HepG2 (cell line): Measurements from ENCODE around the gene ADIPOR2. TPM values are rescaled to one million over a fixed set of nuclear protein-coding genes. Genes with fewer than 3 reads are reported as not detected.
A peak's percentile ranks its signal among the peaks of the same experiment; 100 is the strongest.

Source experiments
- ADNP ChIP-seq: sonication (generic); formaldehyde crosslinking; IDR thresholded peaks from 2 replicates; pipeline ENCODE4 v1.4.0; 2020; ENCODE audit warnings: missing genetic modification reagents
- CCDC6 ChIP-seq: sonication (generic); formaldehyde crosslinking; IDR thresholded peaks from 2 replicates; pipeline ENCODE4 v1.8.1; 2022; ENCODE audit warnings: mild to moderate bottlenecking, missing genetic modification reagents, moderate library complexity
- EHMT2 ChIP-seq: fragments of 200-600 bp; sonication (generic); IDR thresholded peaks from 2 replicates; pipeline ENCODE4 v1.7.0; 2017; ENCODE audit warnings: antibody characterized with exemption, low read depth, low read length, borderline replicate concordance
- NFRKB ChIP-seq: fragments of 450-650 bp; IDR thresholded peaks from 2 replicates; pipeline ENCODE4 v1.6.1; 2017
- RFXAP ChIP-seq: sonication (generic); formaldehyde crosslinking; IDR thresholded peaks from 2 replicates; pipeline ENCODE4 v1.4.0; 2020; ENCODE audit warnings: missing genetic modification reagents, borderline replicate concordance
- RNF2 ChIP-seq: fragments of 450-650 bp; conservative IDR thresholded peaks from 2 replicates; pipeline ENCODE4 v1.6.1; 2016; ENCODE audit warnings: low read depth
- SOX6 ChIP-seq, 2 experiments: fragments of 450-650 bp in 1 of 2; sonication (generic) in 1 of 2; formaldehyde crosslinking in 1 of 2; IDR thresholded peaks; 2 replicates each; pipeline versions ENCODE4 v1.4.0 to v1.6.1; 2017 to 2020; ENCODE audit warnings: antibody characterized with exemption in 1 of 2, mild to moderate bottlenecking in 1 of 2, missing genetic modification reagents in 1 of 2
- THAP11 ChIP-seq: IDR thresholded peaks from 2 replicates; pipeline ENCODE4 v1.6.1; 2016; ENCODE audit warnings: missing biosample characterization, missing genetic modification reagents
- TMF1 ChIP-seq: sonication (generic); formaldehyde crosslinking; IDR thresholded peaks from 2 replicates; pipeline ENCODE4 v1.8.1; 2022; ENCODE audit warnings: low read depth, missing genetic modification reagents
- YEATS2 ChIP-seq: sonication (generic); formaldehyde crosslinking; IDR thresholded peaks from 2 replicates; pipeline ENCODE4 v1.4.0; 2020; ENCODE audit warnings: missing genetic modification reagents, borderline replicate concordance
- ZBTB1 ChIP-seq: sonication (generic); formaldehyde crosslinking; IDR thresholded peaks from 2 replicates; pipeline ENCODE4 v1.4.0; 2020; ENCODE audit warnings: missing genetic modification reagents, borderline replicate concordance
- polyA plus RNA-seq, 8 experiments: library from polyadenylated mRNA; depleted of rRNA in 3 of 8; stranded (reverse) in 7 of 8; unstranded in 1 of 8; fragments of >200 nt; fragmentation: Illumina TruSeq in 4 of 8; extraction: Trizol in 4 of 8; gene quantifications; 2 replicates each; pipeline versions ENCODE4 v1.2.1 to v1.2.3, GENCODE V29; 2011 to 2016; ENCODE audit warnings: low read depth in 4 of 8, missing spikeins in 1 of 8, mixed read lengths in 1 of 8; ENCODE audit not compliant: insufficient read depth in 1 of 8
- total RNA-seq, 5 experiments: library from RNA; depleted of rRNA; stranded (reverse); fragments of >200 nt; fragmentation: Illumina TruSeq; extraction: Trizol; gene quantifications; 2 replicates each; pipeline ENCODE4 v1.2.3, GENCODE V29; 2016; ENCODE audit warnings: low read depth in 1 of 5
- TF ChIP-seq, protein P1 (sequence below): sonication (generic); formaldehyde crosslinking; IDR thresholded peaks from 2 replicates; pipeline ENCODE4 v1.4.0; 2020; ENCODE audit warnings: mild to moderate bottlenecking, missing genetic modification reagents
- TF ChIP-seq, protein P2 (sequence below): IDR thresholded peaks from 2 replicates; pipeline ENCODE4 v1.6.1; 2016; ENCODE audit warnings: missing compliant biosample characterization, missing genetic modification reagents, borderline replicate concordance
- TF ChIP-seq, protein P3 (sequence below): sonication (generic); formaldehyde crosslinking; IDR thresholded peaks from 2 replicates; pipeline ENCODE4 v1.5.1; 2020; ENCODE audit warnings: mild to moderate bottlenecking, missing genetic modification reagents, borderline replicate concordance

Gene ADIPOR2
- total and polyA plus RNA-seq, 2 of the 13 experiments (the other 11 are each of a cell fraction or from before 2014, with no cell fraction given) = 35.2 to 52.2 TPM

DNA sequence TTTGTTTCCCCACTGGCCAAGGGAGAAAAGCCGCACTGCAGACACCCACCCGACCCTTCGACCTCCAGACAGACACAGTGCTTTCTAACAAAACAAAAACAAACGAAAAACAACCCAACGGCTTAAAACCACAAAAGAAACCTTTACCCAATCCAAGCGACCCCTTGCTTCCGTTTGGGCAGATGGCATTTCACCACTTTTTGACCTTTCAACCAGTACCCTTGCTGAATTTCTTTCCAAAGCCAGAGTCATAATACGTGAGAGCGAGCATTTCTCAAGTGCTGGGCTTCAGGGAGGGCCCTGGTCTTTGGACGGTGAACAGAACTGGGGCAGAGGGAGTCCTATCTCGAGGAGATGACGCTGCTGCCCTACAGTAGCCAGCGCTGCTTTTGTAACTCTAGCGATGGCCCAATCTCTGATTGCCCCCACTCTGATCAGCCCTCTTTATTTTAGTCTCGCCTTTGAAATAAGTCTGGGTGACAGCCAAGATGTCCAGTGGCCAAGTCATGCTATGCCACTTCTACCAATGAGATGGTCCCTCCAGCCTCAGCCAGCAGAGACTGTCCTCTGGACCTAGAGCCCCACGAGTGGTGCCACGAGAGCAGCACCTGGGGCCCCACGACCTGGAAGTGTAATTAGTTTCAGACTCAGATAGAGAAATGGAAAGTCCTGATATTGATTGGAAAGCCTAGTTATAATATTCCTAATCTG lies 21.9 kb upstream of the ADIPOR2 start (continued):
- no peak for TF ChIP-seq NFRKB
- no peak for TF ChIP-seq SOX6 (IDR thresholded peaks at IDR 0.05)
- peak; percentile 88 for TF ChIP-seq SOX6 (CRISPR knock-in tag; IDR thresholded peaks at IDR 0.05)
- no peak for TF ChIP-seq THAP11
- TF ChIP-seq ZBTB1 = no peak
- TF ChIP-seq, protein P1, sequence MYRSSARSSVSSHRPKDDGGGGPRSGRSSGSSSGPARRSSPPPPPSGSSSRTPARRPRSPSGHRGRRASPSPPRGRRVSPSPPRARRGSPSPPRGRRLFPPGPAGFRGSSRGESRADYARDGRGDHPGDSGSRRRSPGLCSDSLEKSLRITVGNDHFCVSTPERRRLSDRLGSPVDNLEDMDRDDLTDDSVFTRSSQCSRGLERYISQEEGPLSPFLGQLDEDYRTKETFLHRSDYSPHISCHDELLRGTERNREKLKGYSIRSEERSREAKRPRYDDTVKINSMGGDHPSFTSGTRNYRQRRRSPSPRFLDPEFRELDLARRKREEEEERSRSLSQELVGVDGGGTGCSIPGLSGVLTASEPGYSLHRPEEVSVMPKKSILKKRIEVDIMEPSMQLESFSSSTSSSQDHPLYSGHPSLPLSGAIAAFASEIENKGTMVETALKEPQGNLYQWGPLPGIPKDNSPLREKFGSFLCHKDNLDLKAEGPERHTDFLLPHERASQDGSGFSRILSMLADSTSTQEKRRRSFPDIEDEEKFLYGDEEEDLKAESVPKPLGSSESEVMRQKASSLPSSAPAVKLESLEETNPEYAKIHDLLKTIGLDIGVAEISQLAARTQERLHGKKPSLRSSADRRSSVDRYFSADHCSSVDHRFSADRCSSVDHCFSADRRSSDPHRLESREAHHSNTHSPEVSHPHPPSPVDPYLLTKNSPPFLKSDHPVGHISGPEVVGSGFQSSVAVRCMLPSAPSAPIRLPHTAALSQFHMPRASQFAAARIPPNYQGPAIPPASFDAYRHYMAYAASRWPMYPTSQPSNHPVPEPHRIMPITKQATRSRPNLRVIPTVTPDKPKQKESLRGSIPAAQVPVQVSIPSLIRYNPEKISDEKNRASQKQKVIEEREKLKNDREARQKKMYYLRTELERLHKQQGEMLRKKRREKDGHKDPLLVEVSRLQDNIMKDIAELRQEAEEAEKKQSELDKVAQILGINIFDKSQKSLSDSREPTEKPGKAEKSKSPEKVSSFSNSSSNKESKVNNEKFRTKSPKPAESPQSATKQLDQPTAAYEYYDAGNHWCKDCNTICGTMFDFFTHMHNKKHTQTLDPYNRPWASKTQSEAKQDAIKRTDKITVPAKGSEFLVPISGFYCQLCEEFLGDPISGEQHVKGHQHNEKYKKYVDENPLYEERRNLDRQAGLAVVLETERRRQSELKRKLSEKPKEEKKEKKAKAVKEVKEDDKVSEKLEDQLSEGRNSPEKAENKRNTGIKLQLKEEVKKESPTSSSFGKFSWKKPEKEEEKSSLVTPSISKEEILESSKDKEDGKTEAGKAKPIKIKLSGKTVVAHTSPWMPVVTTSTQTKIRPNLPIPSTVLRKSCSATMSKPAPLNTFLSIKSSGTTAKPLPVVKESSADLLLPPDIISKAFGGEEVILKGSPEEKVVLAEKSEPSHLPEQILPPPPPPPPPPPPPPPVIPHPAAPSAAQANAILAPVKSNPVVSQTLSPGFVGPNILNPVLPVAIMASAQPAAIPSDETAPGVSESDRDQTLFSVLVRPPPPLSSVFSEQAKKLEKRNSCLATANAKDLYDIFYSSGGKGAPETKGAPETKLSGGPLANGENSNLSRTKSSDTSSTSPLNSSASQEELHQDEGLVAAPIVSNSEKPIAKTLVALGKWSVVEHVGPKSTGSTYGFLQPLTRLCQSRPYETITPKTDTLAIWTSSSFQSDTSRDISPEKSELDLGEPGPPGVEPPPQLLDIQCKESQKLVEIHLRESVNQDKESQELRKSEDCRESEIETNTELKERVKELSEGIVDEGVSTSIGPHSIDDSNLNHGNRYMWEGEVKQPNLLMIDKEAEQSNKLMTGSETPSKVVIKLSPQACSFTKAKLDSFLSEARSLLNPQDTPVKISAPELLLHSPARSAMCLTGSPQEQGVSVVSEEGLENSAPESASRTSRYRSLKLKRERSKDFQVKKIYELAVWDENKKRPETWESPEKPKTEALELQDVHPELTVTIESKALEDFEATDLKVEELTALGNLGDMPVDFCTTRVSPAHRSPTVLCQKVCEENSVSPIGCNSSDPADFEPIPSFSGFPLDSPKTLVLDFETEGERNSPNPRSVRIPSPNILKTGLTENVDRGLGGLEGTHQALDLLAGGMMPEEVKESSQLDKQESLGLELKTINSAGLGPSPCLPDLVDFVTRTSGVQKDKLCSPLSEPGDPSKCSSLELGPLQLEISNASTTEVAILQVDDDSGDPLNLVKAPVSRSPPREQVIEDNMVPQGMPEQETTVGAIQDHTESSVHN (CRISPR knock-in tag) = no peak
- TF ChIP-seq ADNP (CRISPR knock-in tag) = no peak
- no peak for TF ChIP-seq EHMT2
- no peak for TF ChIP-seq RNF2
- no peak for TF ChIP-seq TMF1 (CRISPR knock-in tag)
- TF ChIP-seq, protein P2, sequence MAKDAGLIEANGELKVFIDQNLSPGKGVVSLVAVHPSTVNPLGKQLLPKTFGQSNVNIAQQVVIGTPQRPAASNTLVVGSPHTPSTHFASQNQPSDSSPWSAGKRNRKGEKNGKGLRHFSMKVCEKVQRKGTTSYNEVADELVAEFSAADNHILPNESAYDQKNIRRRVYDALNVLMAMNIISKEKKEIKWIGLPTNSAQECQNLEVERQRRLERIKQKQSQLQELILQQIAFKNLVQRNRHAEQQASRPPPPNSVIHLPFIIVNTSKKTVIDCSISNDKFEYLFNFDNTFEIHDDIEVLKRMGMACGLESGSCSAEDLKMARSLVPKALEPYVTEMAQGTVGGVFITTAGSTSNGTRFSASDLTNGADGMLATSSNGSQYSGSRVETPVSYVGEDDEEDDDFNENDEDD (CRISPR knock-in tag) = no peak
- TF ChIP-seq, protein P3, sequence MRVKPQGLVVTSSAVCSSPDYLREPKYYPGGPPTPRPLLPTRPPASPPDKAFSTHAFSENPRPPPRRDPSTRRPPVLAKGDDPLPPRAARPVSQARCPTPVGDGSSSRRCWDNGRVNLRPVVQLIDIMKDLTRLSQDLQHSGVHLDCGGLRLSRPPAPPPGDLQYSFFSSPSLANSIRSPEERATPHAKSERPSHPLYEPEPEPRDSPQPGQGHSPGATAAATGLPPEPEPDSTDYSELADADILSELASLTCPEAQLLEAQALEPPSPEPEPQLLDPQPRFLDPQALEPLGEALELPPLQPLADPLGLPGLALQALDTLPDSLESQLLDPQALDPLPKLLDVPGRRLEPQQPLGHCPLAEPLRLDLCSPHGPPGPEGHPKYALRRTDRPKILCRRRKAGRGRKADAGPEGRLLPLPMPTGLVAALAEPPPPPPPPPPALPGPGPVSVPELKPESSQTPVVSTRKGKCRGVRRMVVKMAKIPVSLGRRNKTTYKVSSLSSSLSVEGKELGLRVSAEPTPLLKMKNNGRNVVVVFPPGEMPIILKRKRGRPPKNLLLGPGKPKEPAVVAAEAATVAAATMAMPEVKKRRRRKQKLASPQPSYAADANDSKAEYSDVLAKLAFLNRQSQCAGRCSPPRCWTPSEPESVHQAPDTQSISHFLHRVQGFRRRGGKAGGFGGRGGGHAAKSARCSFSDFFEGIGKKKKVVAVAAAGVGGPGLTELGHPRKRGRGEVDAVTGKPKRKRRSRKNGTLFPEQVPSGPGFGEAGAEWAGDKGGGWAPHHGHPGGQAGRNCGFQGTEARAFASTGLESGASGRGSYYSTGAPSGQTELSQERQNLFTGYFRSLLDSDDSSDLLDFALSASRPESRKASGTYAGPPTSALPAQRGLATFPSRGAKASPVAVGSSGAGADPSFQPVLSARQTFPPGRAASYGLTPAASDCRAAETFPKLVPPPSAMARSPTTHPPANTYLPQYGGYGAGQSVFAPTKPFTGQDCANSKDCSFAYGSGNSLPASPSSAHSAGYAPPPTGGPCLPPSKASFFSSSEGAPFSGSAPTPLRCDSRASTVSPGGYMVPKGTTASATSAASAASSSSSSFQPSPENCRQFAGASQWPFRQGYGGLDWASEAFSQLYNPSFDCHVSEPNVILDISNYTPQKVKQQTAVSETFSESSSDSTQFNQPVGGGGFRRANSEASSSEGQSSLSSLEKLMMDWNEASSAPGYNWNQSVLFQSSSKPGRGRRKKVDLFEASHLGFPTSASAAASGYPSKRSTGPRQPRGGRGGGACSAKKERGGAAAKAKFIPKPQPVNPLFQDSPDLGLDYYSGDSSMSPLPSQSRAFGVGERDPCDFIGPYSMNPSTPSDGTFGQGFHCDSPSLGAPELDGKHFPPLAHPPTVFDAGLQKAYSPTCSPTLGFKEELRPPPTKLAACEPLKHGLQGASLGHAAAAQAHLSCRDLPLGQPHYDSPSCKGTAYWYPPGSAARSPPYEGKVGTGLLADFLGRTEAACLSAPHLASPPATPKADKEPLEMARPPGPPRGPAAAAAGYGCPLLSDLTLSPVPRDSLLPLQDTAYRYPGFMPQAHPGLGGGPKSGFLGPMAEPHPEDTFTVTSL (CRISPR knock-in tag) = peak; percentile 90
- TF ChIP-seq YEATS2 = no peak
- TF ChIP-seq RFXAP (CRISPR knock-in tag) = 0 out of 2 replicates have a peak, but pooled peaks have one; percentile 38
- TF ChIP-seq CCDC6 (CRISPR knock-in tag) = no peak
